SK-N-MC (cell line): ENCODE data around the gene PEF1.

Experiments used
- DNase-seq: peaks from one replicate; pipeline ENCODE4 v3.0.0-alpha.2; 2011; ENCODE audit warnings: low read depth, low spot score
- H3K27ac ChIP-seq: fragments of 200-600 bp; sonication (generic); 2 replicates; pipeline ENCODE4 v1.5.1; 2016; ENCODE audit warnings: mixed run types
- H3K36me3 ChIP-seq: fragments of 200-600 bp; sonication (generic); 2 replicates; pipeline ENCODE4 v1.6.1; 2017; ENCODE audit warnings: antibody characterized with exemption, low read length, mixed read lengths; ENCODE audit not compliant: insufficient read depth
- H3K4me3 ChIP-seq: fragments of 200-600 bp; sonication (generic); 2 replicates; pipeline ENCODE4 v1.5.1; 2016
- H3K9ac ChIP-seq: fragments of 200-600 bp; sonication (generic); 2 replicates; pipeline ENCODE4 v1.8.0; 2017; ENCODE audit warnings: mixed run types, mixed read lengths; ENCODE audit not compliant: insufficient read length
- H3K9me3 ChIP-seq: fragments of 200-600 bp; sonication (generic); 2 replicates; pipeline ENCODE4 v1.6.1; 2017; ENCODE audit warnings: low read depth, mild to moderate bottlenecking, antibody characterized with exemption, low read length, moderate library complexity, mixed read lengths
- EZH2 ChIP-seq: fragments of 200-600 bp; sonication (generic); IDR thresholded peaks from one replicate; pipeline ENCODE4 v1.6.1; 2017; ENCODE audit warnings: antibody characterized with exemption
- FOXP2 ChIP-seq: optimal IDR thresholded peaks from 2 replicates; pipeline ENCODE3; 2011; ENCODE audit warnings: mild to moderate bottlenecking, moderate library complexity; ENCODE audit not compliant: insufficient read depth; ENCODE audit errors: extremely low read length, control extremely low read depth
- POLR2AphosphoS5 ChIP-seq: IDR thresholded peaks from 2 replicates; pipeline ENCODE4 v1.6.1; 2012; ENCODE audit warnings: mild to moderate bottlenecking, low read depth, low read length, borderline replicate concordance

PEF1 gene

GRCh38 chr1:31609514-31610118 lies 35.1 kb downstream of the PEF1 start:
- Histone ChIP-seq H3K9ac (no peak overlapping the region), H3K4me3 (no peak overlapping the region), H3K36me3 (no peaks in the 10 kb centered on the region), H3K27ac (peak overlapping the region; percentile 52; the same call in 1 of the 2 replicates), H3K9me3 (no peaks in the 10 kb centered on the region)
- no peak for TF ChIP-seq POLR2AphosphoS5
- no peak for TF ChIP-seq FOXP2
- no peak for TF ChIP-seq EZH2
- DNase-seq, result no peak

DNA sequence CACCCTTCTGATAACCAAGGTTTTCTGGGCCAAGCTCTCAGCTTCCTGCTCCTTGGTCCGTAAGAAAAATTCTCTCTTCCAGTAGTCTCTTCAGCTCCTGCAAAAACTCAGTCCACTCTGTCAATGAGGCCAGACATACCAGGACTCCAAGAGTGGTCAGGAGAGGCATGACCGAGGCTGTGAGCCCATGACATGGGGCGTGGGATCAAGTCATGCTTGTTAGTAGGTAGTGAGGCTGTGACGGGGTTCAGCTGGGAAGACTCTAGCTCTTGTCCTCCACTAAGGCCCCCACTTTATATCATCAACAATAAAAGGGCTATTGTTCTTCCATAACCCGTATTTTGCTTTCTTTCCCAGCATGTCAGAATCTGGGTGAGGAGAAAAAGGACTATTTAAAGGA lies 37.3 kb downstream of the PEF1 start:
- DNase-seq, result no peak
- H3K9ac ChIP-seq, result no peak overlapping the region
- no peaks in the 10 kb centered on the region for H3K36me3 ChIP-seq
- no peak for TF ChIP-seq FOXP2
- TF ChIP-seq POLR2AphosphoS5, result no peak
- no peak for TF ChIP-seq EZH2
- H3K4me3 ChIP-seq, result no peak overlapping the region
- no peak overlapping the region for H3K27ac ChIP-seq
- H3K9me3 ChIP-seq, result no peaks in the 10 kb centered on the region

GRCh38 chr1:31605908-31606427 lies 38.7 kb downstream of the PEF1 start:
- TF ChIP-seq POLR2AphosphoS5 (no peak), EZH2 (no peak), FOXP2 (no peak)
- DNase-seq, result no peak
- no peak overlapping the region for H3K4me3 ChIP-seq

GRCh38 chr1:31602081-31602480 lies 42.6 kb downstream of the PEF1 start:
- no peak for DNase-seq
- Histone ChIP-seq H3K9me3 (no peaks in the 10 kb centered on the region), H3K36me3 (no peaks in the 10 kb centered on the region), H3K4me3 (no peak overlapping the region), H3K9ac (no peak overlapping the region), H3K27ac (no peak overlapping the region)
- no peak for TF ChIP-seq FOXP2
- no peak for TF ChIP-seq EZH2
- TF ChIP-seq POLR2AphosphoS5, result no peak

More at GRCh38 chr1:31605908-31606427, 38.7 kb downstream of the PEF1 start:
- H3K9me3 ChIP-seq, result no peaks in the 10 kb centered on the region
- no peaks in the 10 kb centered on the region for H3K36me3 ChIP-seq
- no peak overlapping the region for H3K27ac ChIP-seq
- no peak overlapping the region for H3K9ac ChIP-seq

GRCh38 chr1:31600641-31601040 lies 44.0 kb downstream of the PEF1 start:
- Histone ChIP-seq H3K9me3 (no peaks in the 10 kb centered on the region), H3K36me3 (no peaks in the 10 kb centered on the region), H3K4me3 (no peak overlapping the region), H3K9ac (no peak overlapping the region), H3K27ac (no peak overlapping the region)
- no peak for TF ChIP-seq EZH2
- TF ChIP-seq FOXP2, result no peak
- no peak for TF ChIP-seq POLR2AphosphoS5
- DNase-seq, result no peak

GRCh38 chr1:31598980-31599379 lies 45.7 kb downstream of the PEF1 start:
- no peak for DNase-seq
- Histone ChIP-seq H3K9ac (no peak overlapping the region), H3K36me3 (no peaks in the 10 kb centered on the region), H3K9me3 (no peaks in the 10 kb centered on the region), H3K4me3 (no peak overlapping the region), H3K27ac (no peak overlapping the region)
- TF ChIP-seq POLR2AphosphoS5, result no peak
- TF ChIP-seq EZH2, result no peak
- TF ChIP-seq FOXP2, result no peak

- Histone ChIP-seq H3K27ac (no peak overlapping the region), H3K4me3 (no peak overlapping the region), H3K9me3 (no peaks in the 10 kb centered on the region), H3K36me3 (no peaks in the 10 kb centered on the region), H3K9ac (no peak overlapping the region)
- TF ChIP-seq EZH2 (no peak), FOXP2 (no peak), POLR2AphosphoS5 (no peak)
- no peak for DNase-seq
Observed at GRCh38 chr1:31596737-31597097, 48.0 kb downstream of the PEF1 start.

- no peak overlapping the region for H3K27ac ChIP-seq
- DNase-seq, result no peak
- no peak overlapping the region for H3K4me3 ChIP-seq
- no peak for TF ChIP-seq POLR2AphosphoS5
- TF ChIP-seq FOXP2, result no peak
- TF ChIP-seq EZH2, result no peak
- no peak overlapping the region for H3K9ac ChIP-seq
- H3K9me3 ChIP-seq, result no peaks in the 10 kb centered on the region
- no peaks in the 10 kb centered on the region for H3K36me3 ChIP-seq
Observed at GRCh38 chr1:31595836-31596736, 48.6 kb downstream of the PEF1 start.
